Measurements from ENCODE around the gene CLCA4.
"Not testable (repeated sequence)": the region's sequence is repeated elsewhere in the genome, so short reads cannot be mapped to it uniquely, and the experiment has no call there.

Gene CLCA4

GRCh38 chr1:86567341-86567740 is 20.5 kb downstream of the CLCA4 start:
- H3K4me1 ChIP-seq (ENCODE audit: control insufficient read depth, insufficient read depth, low read length, unreplicated experiment), result no peaks in the 10 kb centered on the region
- H3K36me3 ChIP-seq (ENCODE audit: insufficient read depth, low read length), result no peaks in the 10 kb centered on the region
- H3K79me2 ChIP-seq (ENCODE audit: control insufficient read depth, insufficient read depth, low read length, unreplicated experiment), result no peaks in the 10 kb centered on the region
- H2AFZ ChIP-seq (ENCODE audit: low read length, unreplicated experiment), result no peak overlapping the region
- no peak overlapping the region for H3K27ac ChIP-seq (ENCODE audit: low read depth, low read length)
- H3K4me3 ChIP-seq (ENCODE audit: low read depth, low read length), result no peak overlapping the region
- H3K27me3 ChIP-seq (ENCODE audit: insufficient read depth, low read length), result peaks cover 72% of the 10 kb centered on the region

- no peak overlapping the region for H2AFZ ChIP-seq (ENCODE audit: low read length, unreplicated experiment)
- H3K27ac ChIP-seq (ENCODE audit: low read depth, low read length), result no peak overlapping the region
- peaks cover 71% of the 10 kb centered on the region for H3K27me3 ChIP-seq (ENCODE audit: insufficient read depth, low read length)
- H3K4me3 ChIP-seq (ENCODE audit: low read depth, low read length), result no peak overlapping the region
- no peaks in the 10 kb centered on the region for H3K4me1 ChIP-seq (ENCODE audit: control insufficient read depth, insufficient read depth, low read length, unreplicated experiment)
- H3K36me3 ChIP-seq (ENCODE audit: insufficient read depth, low read length), result no peaks in the 10 kb centered on the region
- H3K79me2 ChIP-seq (ENCODE audit: control insufficient read depth, insufficient read depth, low read length, unreplicated experiment), result no peaks in the 10 kb centered on the region
Measured at GRCh38 chr1:86567878-86568277, 21.0 kb downstream of the CLCA4 start.

DNA sequence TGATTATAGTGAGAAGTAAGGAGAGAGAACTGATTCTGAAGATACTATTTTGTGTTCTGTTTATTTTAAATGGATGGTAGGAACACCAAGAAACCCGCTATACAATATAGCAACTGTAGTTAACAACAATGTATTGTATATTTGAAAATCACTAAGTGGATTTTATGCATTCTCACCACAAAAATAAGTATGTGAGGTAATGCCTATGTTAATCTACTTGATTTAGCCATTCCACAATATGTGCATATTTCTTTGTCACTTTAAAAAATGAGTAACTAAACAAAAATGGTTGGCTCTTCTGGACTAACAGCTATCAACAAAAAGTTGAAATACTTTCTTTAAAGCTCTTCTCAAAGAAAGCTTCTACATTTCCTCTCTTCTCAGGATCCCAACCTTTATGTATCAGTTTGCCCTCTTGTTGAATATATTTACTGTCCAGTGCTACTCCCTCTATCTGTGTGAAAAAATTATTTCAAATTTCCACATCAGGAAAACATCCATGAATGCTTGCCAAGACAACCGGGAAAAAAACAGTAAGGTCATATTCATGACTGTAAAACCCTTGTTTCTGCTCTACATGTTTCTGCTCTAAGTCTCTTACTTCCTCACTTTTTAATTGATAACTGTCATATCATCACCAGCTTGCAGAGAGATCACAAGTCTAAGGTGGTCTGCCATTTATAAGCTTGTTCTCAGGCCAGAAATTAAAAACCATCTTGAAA is 27.0 kb downstream of the CLCA4 start:
- Histone ChIP-seq H3K4me3 (ENCODE audit: low read depth, low read length) (no peak overlapping the region), H3K27me3 (ENCODE audit: insufficient read depth, low read length) (peaks cover 73% of the 10 kb centered on the region), H3K36me3 (ENCODE audit: insufficient read depth, low read length) (no peaks in the 10 kb centered on the region), H3K79me2 (ENCODE audit: control insufficient read depth, insufficient read depth, low read length, unreplicated experiment) (no peaks in the 10 kb centered on the region), H3K4me1 (ENCODE audit: control insufficient read depth, insufficient read depth, low read length, unreplicated experiment) (no peaks in the 10 kb centered on the region), H2AFZ (ENCODE audit: low read length, unreplicated experiment) (no peak overlapping the region), H3K27ac (ENCODE audit: low read depth, low read length) (no peak overlapping the region)

DNA sequence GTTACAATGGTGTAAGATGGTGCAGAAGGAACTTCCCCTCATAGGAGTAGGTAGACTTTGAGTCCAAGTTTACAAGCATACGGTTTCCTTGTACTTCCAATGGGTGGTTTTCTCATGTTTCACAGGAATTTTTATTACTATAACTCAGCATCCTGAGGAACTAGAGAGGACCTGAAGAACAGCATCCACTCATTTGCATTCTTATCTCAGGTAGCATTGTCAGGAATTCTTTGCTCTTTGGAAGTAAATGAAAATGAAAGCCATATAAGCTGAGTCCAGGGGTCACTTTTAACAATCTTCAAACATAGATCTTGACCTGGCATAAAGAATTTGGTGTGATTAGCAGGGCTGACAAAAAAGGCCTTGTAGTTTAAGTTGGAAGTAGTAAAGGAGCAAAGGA is 34.4 kb downstream of the CLCA4 start:
- Histone ChIP-seq H3K4me1 (ENCODE audit: control insufficient read depth, insufficient read depth, low read length, unreplicated experiment) (no peaks in the 10 kb centered on the region), H3K27me3 (ENCODE audit: insufficient read depth, low read length) (peaks cover 83% of the 10 kb centered on the region), H3K36me3 (ENCODE audit: insufficient read depth, low read length) (no peaks in the 10 kb centered on the region), H3K4me3 (ENCODE audit: low read depth, low read length) (no peak overlapping the region), H2AFZ (ENCODE audit: low read length, unreplicated experiment) (no peak overlapping the region), H3K27ac (ENCODE audit: low read depth, low read length) (no peak overlapping the region), H3K79me2 (ENCODE audit: control insufficient read depth, insufficient read depth, low read length, unreplicated experiment) (no peaks in the 10 kb centered on the region)

- H2AFZ ChIP-seq (ENCODE audit: low read length, unreplicated experiment), result no peak overlapping the region
- peaks cover 83% of the 10 kb centered on the region for H3K27me3 ChIP-seq (ENCODE audit: insufficient read depth, low read length)
- no peaks in the 10 kb centered on the region for H3K79me2 ChIP-seq (ENCODE audit: control insufficient read depth, insufficient read depth, low read length, unreplicated experiment)
- H3K4me1 ChIP-seq (ENCODE audit: control insufficient read depth, insufficient read depth, low read length, unreplicated experiment), result no peaks in the 10 kb centered on the region
- H3K4me3 ChIP-seq (ENCODE audit: low read depth, low read length), result no peak overlapping the region
- no peak overlapping the region for H3K27ac ChIP-seq (ENCODE audit: low read depth, low read length)
- no peaks in the 10 kb centered on the region for H3K36me3 ChIP-seq (ENCODE audit: insufficient read depth, low read length)
Measured at GRCh38 chr1:86582161-86582560, 35.3 kb downstream of the CLCA4 start.

- Histone ChIP-seq H2AFZ (ENCODE audit: low read length, unreplicated experiment) (no peak overlapping the region), H3K36me3 (ENCODE audit: insufficient read depth, low read length) (no peaks in the 10 kb centered on the region), H3K4me3 (ENCODE audit: low read depth, low read length) (no peak overlapping the region), H3K79me2 (ENCODE audit: control insufficient read depth, insufficient read depth, low read length, unreplicated experiment) (no peaks in the 10 kb centered on the region), H3K27ac (ENCODE audit: low read depth, low read length) (no peak overlapping the region), H3K4me1 (ENCODE audit: control insufficient read depth, insufficient read depth, low read length, unreplicated experiment) (no peaks in the 10 kb centered on the region), H3K27me3 (ENCODE audit: insufficient read depth, low read length) (peaks cover 85% of the 10 kb centered on the region)
Measured at GRCh38 chr1:86583032-86583431, 36.2 kb downstream of the CLCA4 start.

DNA sequence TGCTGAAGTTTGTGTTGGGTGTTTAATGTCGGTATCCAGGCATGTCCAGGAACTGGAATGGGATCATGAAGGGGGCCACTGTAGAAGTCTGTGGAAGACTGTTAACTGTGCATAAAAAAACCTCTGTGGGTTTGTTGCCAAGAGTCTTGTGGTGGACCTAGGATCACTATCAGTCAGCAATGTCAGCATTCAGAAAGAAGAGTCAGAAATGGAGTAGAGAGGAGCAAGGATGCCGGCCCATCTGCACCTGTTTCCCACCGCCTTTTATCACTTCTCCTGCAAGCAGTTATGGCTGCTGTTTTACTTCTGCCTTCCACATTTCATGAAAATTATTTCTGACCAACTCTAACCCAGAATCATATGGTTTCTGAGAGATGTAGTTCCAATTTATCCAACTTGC is 36.7 kb downstream of the CLCA4 start:
- Histone ChIP-seq H2AFZ (ENCODE audit: low read length, unreplicated experiment) (no peak overlapping the region), H3K27me3 (ENCODE audit: insufficient read depth, low read length) (peaks cover 90% of the 10 kb centered on the region), H3K4me3 (ENCODE audit: low read depth, low read length) (no peak overlapping the region), H3K36me3 (ENCODE audit: insufficient read depth, low read length) (no peaks in the 10 kb centered on the region), H3K27ac (ENCODE audit: low read depth, low read length) (no peak overlapping the region), H3K4me1 (ENCODE audit: control insufficient read depth, insufficient read depth, low read length, unreplicated experiment) (no peaks in the 10 kb centered on the region), H3K79me2 (ENCODE audit: control insufficient read depth, insufficient read depth, low read length, unreplicated experiment) (no peaks in the 10 kb centered on the region)

DNA sequence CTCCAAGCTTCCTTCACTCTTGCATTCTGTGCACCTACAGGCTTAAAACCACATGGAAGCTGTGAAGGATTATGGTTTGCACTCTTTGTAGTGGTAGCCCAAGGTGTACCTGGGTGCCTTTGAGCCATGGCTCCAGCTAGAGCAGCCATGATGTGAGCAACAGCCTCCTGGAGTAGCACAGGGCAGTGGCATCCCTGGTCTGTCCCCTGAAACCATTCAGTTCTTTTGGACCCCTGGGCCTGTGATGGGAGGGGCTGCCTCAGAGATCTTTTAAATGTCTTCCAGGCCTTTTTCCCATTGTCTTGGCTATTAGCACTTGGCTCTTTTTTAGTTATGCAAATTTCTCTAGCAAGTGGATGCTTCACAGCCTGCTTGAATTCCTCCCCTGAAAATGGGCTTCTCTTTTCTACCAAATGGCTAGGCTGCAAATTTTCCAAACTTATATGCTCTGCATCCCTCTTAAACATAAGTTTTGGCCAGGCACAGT is 47.4 kb downstream of the CLCA4 start:
- Histone ChIP-seq H3K27me3 (ENCODE audit: insufficient read depth, low read length) (peaks cover 76% of the 10 kb centered on the region), H3K79me2 (ENCODE audit: control insufficient read depth, insufficient read depth, low read length, unreplicated experiment) (no peaks in the 10 kb centered on the region), H3K4me3 (ENCODE audit: low read depth, low read length) (no peak overlapping the region), H2AFZ (ENCODE audit: low read length, unreplicated experiment) (no peak overlapping the region), H3K36me3 (ENCODE audit: insufficient read depth, low read length) (no peaks in the 10 kb centered on the region), H3K27ac (ENCODE audit: low read depth, low read length) (no peak overlapping the region), H3K4me1 (ENCODE audit: control insufficient read depth, insufficient read depth, low read length, unreplicated experiment) (no peaks in the 10 kb centered on the region)

GRCh38 chr1:86596224-86596623 is 49.3 kb downstream of the CLCA4 start:
- Histone ChIP-seq H3K79me2 (ENCODE audit: control insufficient read depth, insufficient read depth, low read length, unreplicated experiment) (no peaks in the 10 kb centered on the region), H3K27ac (ENCODE audit: low read depth, low read length) (no peak overlapping the region), H2AFZ (ENCODE audit: low read length, unreplicated experiment) (no peak overlapping the region), H3K27me3 (ENCODE audit: insufficient read depth, low read length) (peaks cover 61% of the 10 kb centered on the region), H3K4me3 (ENCODE audit: low read depth, low read length) (no peak overlapping the region), H3K4me1 (ENCODE audit: control insufficient read depth, insufficient read depth, low read length, unreplicated experiment) (no peaks in the 10 kb centered on the region), H3K36me3 (ENCODE audit: insufficient read depth, low read length) (no peaks in the 10 kb centered on the region)

GRCh38 chr1:86596741-86597290 is 49.9 kb downstream of the CLCA4 start:
- Histone ChIP-seq H2AFZ (ENCODE audit: low read length, unreplicated experiment) (no peak overlapping the region), H3K79me2 (ENCODE audit: control insufficient read depth, insufficient read depth, low read length, unreplicated experiment) (no peaks in the 10 kb centered on the region), H3K27me3 (ENCODE audit: insufficient read depth, low read length) (peaks cover 56% of the 10 kb centered on the region), H3K4me3 (ENCODE audit: low read depth, low read length) (no peak overlapping the region), H3K36me3 (ENCODE audit: insufficient read depth, low read length) (no peaks in the 10 kb centered on the region), H3K4me1 (ENCODE audit: control insufficient read depth, insufficient read depth, low read length, unreplicated experiment) (no peaks in the 10 kb centered on the region), H3K27ac (ENCODE audit: low read depth, low read length) (no peak overlapping the region)

- not testable (repeated sequence) for H3K4me3 ChIP-seq (ENCODE audit: low read depth, low read length); H2AFZ ChIP-seq (ENCODE audit: low read length, unreplicated experiment); H3K4me1 ChIP-seq (ENCODE audit: control insufficient read depth, insufficient read depth, low read length, unreplicated experiment)
Measured at GRCh38 chr1:86606080-86606479, 59.2 kb downstream of the CLCA4 start.

More at GRCh38 chr1:86606080-86606479, 59.2 kb downstream of the CLCA4 start:
- not testable (repeated sequence) for H3K36me3 ChIP-seq (ENCODE audit: insufficient read depth, low read length); H3K27ac ChIP-seq (ENCODE audit: low read depth, low read length); H3K79me2 ChIP-seq (ENCODE audit: control insufficient read depth, insufficient read depth, low read length, unreplicated experiment)
- H3K27me3 ChIP-seq (ENCODE audit: insufficient read depth, low read length), result peaks cover 29% of the 10 kb centered on the region; the same call in 1 of the 2 replicates

Data from ACC112 (cell line).